ENCODE results near the gene ZMYM2.

DNA sequence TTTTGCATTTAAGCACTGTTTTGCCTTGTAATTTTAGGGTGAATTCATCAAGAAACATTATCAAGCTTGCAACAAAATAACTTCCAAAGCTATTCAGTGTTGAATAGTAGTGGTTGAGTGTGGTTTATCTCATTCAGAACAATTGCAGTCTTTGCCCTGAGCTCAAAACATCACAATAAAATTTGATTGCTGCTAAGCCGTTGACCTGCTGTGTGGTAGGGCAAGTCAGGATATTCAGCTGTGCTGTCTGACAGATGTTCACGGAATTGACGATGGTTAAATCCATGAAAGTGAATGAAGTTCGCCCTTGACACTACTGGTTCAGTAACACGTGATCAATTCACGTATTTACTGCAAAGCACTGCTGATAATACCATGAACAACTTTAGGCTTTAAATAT, 135.4 kb downstream of the ZMYM2 start:
- TF ChIP-seq EZH2 (IDR thresholded peaks at IDR 0.05; ENCODE audit: borderline replicate concordance, low read depth, low read length, poor library complexity, severe bottlenecking), result no peak
- TF ChIP-seq, protein P1, sequence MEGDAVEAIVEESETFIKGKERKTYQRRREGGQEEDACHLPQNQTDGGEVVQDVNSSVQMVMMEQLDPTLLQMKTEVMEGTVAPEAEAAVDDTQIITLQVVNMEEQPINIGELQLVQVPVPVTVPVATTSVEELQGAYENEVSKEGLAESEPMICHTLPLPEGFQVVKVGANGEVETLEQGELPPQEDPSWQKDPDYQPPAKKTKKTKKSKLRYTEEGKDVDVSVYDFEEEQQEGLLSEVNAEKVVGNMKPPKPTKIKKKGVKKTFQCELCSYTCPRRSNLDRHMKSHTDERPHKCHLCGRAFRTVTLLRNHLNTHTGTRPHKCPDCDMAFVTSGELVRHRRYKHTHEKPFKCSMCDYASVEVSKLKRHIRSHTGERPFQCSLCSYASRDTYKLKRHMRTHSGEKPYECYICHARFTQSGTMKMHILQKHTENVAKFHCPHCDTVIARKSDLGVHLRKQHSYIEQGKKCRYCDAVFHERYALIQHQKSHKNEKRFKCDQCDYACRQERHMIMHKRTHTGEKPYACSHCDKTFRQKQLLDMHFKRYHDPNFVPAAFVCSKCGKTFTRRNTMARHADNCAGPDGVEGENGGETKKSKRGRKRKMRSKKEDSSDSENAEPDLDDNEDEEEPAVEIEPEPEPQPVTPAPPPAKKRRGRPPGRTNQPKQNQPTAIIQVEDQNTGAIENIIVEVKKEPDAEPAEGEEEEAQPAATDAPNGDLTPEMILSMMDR (conservative IDR thresholded peaks at IDR 0.05; ENCODE audit: low read depth, low read length), result no peak

Data from A673 (cell line).